Fibroblast of skin of left biceps (primary cell): ENCODE results near the gene TNNT1.
"Not testable (repeated sequence)": the region's sequence is repeated elsewhere in the genome, so short reads cannot be mapped to it uniquely, and the experiment has no call there.

Experiments used
- DNase-seq, 2 experiments: peaks; one replicate each; pipeline ENCODE4 v3.0.0-alpha.2; 2013; ENCODE audit warnings: low read depth in 2 of 2

TNNT1 gene

GRCh38 chr19:55149078-55150003 is at the start of gene TNNT1:
Gene TNNT1 (minus strand): TSS chr19:55149206. CDS start chr19:55147157, 2,049 bp downstream.
- DNase-seq: no peak

- DNase-seq: no peak
These were observed 49.6 kb upstream of the TNNT1 start for GRCh38 chr19:55198651-55199050.

DNA sequence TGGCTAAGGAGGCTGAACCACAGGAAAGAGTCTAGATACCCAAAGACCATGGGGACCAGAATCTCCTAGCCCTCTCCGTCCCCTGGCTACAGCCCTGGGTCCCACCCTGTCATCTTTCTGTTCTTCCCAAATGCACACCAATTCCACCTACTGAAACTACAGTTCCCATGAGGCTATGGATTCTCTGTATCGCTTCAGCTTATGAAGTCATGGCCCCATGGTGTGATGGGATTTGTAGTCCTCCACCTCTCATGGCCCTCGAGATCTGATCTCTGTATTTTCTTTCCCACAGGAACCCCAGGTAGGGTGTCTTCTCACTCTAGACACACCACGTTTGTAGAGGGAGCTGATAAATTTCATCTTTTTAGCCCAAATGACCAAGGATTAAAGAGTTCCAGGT is 48.5 kb upstream of the TNNT1 start:
- no peak for DNase-seq

DNA sequence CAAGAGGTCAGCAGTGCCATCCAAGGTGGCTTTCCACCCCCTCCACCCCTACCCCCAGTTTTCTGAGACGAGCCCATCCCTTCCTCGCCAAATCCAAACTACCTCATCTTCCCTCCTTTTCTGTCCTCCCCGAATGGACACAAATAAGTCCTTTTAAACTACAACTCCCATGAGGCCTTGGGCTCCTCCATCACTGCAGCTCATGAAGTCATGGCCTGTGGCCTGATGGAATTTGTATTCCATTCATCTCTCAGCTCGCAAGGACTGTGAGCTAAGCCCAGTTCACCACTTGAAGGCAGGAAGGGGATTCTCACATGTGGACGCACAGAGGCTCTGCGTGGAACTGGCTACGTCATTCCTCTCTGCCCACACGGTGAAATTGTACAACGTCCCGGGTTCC is 47.8 kb upstream of the TNNT1 start:
- no peak for DNase-seq

GRCh38 chr19:55193481-55193880 is 44.5 kb upstream of the TNNT1 start:
- DNase-seq: no peak

DNA sequence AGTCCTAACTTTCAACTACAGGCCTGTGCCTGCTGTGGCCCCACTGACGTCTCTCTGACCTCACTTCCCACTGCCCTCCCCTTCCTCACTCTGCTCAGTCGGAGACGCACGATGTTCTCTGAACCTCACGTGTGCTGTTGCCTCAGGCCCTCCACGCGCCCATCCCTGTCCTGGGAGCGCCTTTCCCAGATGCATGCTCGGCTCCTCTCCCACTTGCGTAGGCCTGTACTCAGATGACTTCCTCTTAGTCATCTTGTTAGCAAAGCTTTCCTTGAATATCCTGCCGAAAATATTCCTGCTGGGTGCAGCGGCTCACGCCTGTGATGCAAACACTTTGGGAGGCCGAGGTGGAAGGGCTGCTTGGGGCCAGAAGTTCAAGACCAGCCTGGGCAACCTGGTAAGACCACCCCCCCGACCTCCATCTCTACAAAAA is 40.4 kb upstream of the TNNT1 start:
- peak; percentile 46 to 54 for DNase-seq

DNA sequence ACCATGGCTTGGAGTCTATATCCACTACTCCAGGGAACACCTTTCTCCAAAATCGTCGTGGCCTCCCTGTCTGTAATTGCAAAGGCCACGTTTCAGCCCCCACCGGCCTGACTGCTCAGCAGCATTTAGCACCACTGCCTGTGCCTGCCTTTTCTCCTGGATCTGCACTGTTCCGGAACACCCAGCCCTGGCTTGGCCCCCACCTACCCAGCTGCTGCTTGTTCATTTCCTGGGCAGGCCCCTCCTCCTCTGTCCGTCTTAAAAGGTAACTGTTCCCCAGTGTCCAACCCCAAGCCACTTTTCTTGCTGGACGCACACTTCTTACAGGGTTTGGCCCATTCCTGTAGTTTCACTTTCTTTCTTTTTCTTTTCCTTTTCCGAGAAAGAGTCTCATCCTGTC is 39.6 kb upstream of the TNNT1 start:
- no peak for DNase-seq

DNA sequence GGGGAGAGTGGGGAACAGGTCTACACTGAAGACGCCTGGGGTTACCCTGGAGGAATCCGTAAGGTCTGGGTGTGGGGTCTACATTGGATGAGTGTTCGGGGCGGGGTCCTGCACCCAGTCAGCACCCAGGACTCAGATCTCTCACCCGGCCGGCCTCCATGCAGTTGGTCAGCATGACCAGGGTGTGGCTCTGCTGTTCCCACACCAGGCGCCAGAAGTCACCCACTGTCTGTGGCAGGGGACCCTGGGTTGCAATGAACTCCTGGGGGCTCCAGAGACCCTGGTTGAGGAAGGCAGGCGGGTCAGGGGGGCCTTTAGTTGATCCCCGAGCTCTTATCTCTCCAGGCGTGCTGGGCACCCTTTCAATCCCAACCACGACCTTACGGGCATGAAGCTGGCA is 37.1 kb upstream of the TNNT1 start:
- DNase-seq: no peak

DNA sequence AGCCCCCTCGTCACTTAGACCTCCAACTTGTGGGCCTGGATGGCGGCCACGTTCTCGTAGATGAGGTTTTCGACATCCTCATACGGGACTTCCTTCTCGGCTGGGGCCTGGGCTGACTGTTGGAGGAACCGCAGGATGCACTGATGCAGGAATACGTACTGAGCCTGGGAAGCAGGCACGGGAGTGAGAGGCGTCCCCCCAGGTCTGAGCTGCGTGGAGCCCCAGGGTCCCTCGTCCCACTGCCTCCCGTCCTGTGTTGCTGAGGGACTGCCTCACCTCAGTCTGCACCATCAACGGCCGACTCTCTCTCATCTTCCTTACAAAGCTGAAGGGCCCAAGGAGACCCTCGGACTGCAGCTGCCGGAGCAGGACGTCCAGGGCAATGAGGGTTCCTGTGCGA is 32.7 kb upstream of the TNNT1 start:
- DNase-seq: no peak

DNA sequence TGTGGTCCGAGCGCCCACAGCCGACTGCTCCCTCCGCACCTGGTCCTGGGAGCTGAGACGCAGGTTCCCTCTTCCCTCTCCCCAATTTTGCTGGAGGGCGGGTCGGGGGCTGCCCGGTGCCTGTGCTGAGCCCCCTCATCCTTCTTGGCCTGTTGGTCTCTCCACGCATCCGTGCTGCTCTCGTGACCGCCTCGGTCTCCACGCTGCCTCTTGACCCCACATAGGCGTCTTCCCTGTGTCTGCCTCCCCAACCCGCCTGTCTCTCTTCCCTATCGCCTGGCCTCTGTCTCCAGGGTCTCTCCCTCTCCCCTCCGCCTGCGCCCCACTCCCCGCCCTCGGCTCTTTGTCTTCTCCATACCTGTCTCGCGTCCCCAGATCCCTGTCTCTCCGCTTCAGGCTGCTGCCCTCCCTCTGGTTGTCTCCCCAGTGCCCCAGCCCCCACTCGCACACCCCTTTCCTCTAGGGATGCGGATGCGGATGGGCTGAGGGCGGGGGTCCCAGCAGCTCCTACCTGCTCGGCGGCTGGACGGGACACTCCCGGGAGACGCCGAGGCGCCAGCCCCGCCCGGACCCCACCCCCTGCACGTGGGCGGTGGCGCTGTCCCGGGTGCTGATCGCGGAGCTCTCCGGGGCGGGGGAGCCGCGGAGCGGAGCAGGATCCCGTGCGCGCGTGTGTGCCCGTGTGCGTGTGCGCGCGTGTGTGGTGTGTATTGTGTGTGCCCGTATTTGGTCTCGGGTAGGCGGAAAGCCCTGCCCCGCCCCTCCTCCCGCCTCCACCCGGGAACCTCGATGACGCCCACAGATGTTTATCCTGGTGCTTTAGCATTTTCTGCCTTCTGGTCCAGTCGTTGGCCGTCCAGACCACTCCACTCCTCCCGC is 30.8 kb upstream of the TNNT1 start, which contains the start of gene SYT5:
TSS of gene SYT5 (minus strand) at position 684 of the 879 bp plus-strand sequence. CDS start 1,248 bp downstream, outside the sequence.
- DNase-seq: no peak

- peak in 1 of 2 experiments; percentile 21 for DNase-seq
These were observed 30.0 kb upstream of the TNNT1 start for GRCh38 chr19:55178781-55179599.

DNA sequence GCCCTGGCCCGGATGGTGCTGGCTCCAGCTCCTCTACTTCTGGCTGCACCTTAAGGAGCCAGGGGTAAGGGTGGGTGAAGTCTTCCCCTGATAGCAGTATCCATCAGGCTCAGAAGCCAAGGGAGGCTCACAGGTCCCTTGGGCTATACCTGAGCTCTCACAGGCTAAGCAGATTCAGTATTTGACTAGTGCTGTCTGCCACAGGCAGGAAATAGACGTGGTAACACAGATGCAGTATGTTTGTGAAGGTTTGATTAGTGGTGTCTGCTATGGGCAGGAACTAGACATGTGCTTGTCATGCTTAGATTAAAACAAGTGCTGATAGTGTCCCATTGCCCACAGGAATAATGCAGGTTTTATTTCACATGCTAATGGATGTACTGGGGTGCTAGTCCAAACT is 27.1 kb upstream of the TNNT1 start:
- DNase-seq: no peak

DNA sequence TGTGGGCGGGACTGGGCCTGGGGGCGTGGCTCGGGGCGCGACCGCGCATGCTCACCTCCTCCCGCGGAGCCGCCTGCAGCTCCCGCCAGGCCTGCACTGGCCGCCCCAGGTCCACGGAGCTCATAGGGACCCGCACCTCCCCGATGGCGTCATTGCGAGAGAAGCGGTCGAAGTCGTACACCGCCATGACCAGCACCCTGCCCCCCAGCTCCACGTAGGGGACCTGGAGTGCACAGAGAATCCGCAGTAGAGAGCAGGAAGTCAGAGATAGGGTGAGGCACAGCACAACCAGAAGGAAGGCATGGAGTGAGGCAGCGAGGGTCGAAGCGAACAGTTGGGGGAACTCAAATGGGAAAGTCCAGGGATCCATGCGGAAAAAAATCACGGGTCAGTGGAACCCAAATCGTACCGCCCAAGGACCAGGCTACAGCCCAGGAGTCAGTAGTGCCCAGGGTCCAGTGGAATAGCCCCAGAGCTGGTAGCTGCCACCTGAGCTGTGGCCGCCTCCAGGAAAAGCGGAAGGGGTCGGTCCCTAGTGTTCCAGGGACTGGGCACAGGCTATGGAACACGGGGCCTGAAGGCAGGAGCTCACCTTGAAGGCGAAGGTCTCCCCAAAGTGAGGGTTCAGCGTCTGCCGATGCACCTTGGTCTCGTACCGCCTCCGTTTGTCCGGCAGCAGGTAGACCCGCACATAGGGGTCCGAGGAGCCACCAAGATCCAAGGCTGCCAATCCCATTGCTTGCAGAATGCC is 26.3 kb upstream of the TNNT1 start:
- DNase-seq: no peak

GRCh38 chr19:55174425-55175116 is 25.6 kb upstream of the TNNT1 start:
- DNase-seq: no peak

DNA sequence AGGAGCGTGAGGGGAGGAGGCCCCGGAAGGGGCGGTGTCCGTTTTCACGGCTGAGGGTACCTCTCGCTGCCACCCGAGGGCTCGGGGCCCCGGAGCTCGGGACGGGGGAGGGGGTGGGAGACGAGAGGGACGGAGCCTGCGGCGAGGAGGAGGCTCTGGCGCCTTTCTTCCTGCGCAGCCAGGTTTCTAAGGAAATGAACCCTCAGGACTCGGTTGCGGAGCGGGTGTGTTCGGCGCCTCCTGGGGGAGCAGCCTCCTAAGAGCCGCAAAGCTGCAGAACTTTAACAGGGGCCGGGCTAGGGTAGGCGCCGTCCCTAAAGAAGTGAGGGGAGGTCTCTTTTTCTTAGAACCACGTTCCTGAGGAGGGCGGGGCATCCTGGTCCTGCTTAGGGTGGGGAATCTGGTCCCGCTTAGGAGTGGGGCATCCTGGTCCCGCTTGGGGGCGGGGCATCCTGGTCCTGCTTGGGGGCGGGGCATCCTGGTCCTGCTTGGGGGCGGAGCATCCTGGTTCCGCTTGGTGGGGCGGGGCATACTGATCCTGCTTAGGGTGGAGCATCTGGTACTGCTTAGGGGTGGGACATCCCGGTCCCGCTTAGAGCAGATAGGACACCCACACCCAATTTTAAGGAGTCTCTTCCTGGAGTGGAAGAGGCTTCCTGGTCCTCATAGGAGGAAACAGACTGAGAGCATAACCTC is 24.9 kb upstream of the TNNT1 start:
- DNase-seq: peak in 1 of 2 experiments; percentile 35

GRCh38 chr19:55173186-55173713 is 24.2 kb upstream of the TNNT1 start:
- no peak for DNase-seq

DNA sequence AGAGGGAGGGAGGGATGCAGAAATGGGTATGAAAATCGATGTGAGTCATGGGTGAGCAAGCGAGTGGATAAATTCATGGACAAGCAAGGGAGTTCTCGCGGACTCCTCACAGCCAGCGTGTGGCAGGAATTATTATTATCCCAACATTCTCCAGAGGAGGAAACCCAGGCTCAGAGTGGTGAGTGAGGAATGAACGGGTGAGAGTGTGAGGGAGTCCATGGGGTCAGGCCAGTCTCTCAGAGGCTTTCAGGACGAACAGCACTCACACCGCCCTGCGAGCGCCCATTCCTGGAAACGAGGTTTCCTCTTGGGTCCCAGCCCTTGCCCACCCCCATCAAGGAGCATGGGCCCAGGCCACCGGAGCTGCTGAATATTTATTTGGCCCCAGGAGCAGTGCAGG is 23.7 kb upstream of the TNNT1 start:
- DNase-seq: peak in 1 of 2 experiments; percentile 12

DNA sequence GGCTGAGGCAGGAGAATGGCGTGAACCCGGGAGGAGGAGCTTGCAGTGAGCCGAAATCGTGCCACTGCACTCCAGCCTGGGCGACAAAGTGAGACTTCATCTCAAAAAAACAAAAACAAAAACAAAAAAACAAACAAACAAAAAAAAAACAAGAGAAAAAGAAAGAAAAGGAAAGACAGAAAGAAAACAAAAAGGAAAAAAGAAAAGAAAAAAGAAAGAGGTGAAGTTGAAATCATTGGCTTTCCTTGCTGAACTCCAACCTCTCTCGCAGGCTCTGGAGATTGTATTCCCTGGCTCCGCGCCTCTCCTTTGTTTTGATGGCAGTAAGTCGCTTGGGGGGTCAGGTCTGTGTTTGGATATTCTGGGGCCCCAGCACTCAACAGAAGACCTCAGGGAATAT is 23.3 kb upstream of the TNNT1 start:
- DNase-seq: not testable (repeated sequence)

DNA sequence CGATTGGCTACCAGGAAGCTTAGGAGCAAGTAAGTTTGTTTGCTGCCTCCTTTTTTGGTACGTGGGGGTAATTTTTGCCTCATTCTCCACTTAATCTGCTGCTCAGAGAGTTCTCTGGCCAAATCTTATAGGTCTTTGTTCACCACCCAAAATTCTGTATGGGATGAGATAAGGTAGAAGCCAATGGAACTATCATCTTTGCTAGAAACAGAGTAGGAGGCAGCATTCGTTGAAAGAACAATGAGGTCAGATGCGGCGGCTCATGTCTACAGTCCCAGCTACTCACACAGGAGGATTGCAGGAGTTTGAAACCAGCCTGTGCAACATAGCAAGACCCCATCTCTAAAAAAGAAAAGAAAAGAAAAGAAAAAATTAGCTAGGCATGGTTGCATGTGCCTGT is 22.4 kb upstream of the TNNT1 start:
- DNase-seq: no peak
